HG02588 (cell line): ENCODE measurements around the gene ACTC1.

Experiments used
- ATAC-seq: cut with Tn5 transposase; IDR thresholded peaks from one replicate; pipeline ENCODE4 v1.9.1; 2021; ENCODE audit warnings: mild to moderate bottlenecking, moderate library complexity; ENCODE audit not compliant: unreplicated experiment

The ACTC1 gene

GRCh38 chr15:34802371-34802770 is 7.0 kb upstream of the ACTC1 start:
- ATAC-seq = no peak

DNA sequence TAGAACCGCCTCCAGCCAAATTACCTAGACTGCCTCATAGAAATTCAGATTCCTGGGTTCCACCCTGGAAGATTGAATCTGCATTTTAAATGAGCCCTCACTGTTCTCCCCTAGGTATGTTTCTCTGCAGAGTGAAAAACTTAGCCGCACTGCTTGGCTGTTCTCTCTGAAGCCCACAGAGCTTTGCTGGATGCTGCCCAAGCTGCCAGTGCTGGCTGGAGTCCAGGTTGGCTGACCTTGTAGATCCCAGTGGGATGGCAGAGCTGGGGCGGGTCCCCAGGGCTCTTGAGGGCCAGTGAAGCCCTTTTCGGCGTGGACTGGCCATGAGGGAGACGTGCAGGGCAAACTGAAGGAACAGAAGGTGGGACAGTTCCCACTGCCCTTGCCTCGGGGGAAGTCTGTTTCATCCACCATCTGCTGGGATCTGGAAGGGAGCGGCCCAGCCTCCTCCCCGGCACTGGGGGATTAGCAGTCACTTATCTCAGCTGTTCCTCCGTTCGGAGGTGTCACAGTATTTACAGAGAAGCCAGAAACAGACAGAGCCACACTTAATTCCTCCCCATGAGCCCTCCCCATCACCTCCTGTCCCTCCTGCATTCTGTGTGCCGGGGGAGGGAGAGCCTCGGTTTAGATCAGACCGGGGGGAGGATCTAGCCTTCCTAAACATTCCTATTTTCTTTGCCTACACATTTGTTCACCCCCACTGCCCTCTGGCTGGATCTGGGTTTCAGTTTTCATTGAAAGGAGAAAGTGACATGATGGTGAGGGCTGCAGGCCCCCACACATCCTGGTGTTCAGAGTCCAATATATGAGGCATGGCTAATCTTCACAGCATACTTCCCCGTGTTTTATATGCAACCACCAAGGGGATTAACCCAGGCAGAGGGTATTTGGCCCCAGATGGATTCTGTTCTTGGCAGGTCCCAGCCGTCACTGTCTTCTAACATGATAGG is 4.1 kb upstream of the ACTC1 start:
- no peak for ATAC-seq

DNA sequence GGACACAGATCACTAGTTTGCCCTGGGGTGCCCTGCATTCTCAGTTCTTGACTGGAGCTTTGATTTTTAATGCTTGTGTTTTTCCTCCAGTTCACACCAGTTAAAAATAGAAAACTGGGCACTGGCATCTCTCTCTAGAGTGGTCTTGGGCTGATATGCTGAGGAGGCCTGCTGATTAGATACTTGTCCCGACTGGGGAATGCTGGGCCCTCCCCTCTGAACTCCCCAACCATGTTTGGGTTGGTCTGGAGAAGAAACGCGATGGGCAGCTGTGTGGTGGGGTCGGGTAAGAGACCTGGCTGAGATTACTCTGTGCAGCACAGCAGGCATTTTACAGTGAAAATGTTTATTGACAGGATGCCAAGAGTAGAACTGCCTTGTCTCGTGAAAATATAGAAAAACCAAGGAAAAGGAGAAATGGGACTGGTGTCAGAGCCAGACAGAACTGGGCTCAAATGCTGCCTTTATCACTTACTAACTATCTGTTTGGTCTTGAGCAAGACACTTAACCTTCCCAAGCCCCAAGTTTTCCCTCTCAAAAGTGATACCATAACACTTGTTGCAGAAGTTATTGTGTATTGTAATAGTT is 1.6 kb upstream of the ACTC1 start:
- ATAC-seq = no peak

GRCh38 chr15:34794590-34795206 is 651 bp downstream of the ACTC1 start:
- ATAC-seq = no peak

DNA sequence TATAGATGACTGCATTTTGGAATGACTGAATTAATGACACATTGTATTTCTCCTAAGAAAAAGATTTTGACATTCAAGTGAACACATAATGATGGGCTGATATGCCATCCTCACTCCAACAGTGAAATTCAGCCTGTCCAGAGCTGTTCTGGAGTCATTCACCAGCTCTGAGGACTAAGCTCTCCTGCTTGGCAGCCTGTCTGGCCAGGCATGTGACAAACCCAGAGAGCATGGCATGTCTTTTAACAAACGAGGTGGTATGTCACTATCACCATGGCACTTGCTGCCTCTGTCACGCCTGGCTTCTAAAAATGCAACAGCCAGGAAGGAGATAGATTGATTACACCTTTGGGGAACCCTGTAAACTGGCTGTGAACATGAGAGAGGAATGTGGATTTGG is 1.4 kb downstream of the ACTC1 start:
- no peak for ATAC-seq

- no peak for ATAC-seq
Measured at GRCh38 chr15:34793071-34793470, 2.3 kb downstream of the ACTC1 start.

DNA sequence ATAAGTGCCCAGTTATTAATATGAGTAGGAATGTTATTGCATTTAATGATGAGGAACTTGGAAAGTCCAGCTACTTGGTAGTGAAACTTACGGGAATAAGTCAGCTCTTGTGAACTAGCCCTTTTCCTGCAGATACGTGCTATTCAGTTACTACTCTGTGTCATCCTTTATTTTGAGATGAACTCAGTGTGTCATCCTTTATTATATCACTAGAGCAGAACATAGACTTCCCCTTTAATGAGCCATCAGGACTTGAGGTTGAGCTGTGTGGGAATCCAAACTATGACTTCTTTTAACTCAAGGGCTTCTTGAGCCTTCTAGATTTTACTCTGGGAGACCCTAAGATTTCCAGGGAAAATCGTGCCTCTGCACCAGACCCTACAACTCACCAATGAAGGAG is 3.6 kb downstream of the ACTC1 start:
- no peak for ATAC-seq

GRCh38 chr15:34790121-34790520 is 5.2 kb downstream of the ACTC1 start:
- ATAC-seq = no peak

GRCh38 chr15:34789326-34789725 is 6.0 kb downstream of the ACTC1 start:
- no peak for ATAC-seq

DNA sequence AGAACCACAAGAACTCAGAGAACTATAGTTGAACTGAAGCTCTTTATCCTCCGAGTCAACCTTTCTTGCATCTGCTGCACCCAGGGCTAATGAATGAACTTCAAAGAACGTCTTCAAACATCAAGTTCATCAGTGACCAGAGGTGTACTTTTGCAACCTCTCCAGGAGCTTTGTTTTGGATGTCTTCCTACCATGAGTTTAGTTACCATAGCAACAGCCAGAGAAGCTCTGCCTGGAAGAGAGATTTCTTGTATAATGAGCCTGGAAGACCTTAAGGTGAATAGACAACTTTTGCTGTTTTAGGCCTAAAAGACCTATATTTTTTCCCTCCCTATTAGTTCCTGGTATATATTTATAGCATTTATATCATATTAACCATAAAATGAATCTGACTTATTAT is 9.1 kb downstream of the ACTC1 start:
- ATAC-seq = no peak

- ATAC-seq = no peak
Measured at GRCh38 chr15:34783991-34784390, 11.4 kb downstream of the ACTC1 start.

DNA sequence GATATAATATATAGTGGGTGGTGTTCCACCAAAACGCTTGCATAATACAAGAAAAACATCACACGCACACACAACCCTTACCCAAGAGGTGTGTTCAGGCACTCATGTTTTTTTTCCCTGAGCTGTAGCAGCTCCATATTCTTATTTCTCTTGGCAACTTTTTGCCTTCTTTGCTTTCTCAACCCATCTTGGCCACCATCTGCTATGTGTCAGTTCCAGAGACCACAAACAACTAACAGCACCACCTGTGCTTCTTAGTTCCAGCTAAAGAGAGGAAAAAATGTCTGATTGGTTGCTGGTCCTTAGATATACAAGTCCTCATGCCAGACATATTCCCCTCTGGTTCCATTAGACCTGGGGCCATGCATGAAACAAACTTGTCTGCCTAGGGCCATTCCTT is 11.9 kb downstream of the ACTC1 start:
- no peak for ATAC-seq

- ATAC-seq = no peak
Measured at GRCh38 chr15:34782901-34783300, 12.4 kb downstream of the ACTC1 start.

GRCh38 chr15:34780725-34781124 is 14.6 kb downstream of the ACTC1 start:
- no peak for ATAC-seq

- ATAC-seq = no peak
Measured at GRCh38 chr15:34776606-34777105, 18.7 kb downstream of the ACTC1 start.

- no peak for ATAC-seq
Measured at GRCh38 chr15:34773917-34774316, 21.4 kb downstream of the ACTC1 start.

DNA sequence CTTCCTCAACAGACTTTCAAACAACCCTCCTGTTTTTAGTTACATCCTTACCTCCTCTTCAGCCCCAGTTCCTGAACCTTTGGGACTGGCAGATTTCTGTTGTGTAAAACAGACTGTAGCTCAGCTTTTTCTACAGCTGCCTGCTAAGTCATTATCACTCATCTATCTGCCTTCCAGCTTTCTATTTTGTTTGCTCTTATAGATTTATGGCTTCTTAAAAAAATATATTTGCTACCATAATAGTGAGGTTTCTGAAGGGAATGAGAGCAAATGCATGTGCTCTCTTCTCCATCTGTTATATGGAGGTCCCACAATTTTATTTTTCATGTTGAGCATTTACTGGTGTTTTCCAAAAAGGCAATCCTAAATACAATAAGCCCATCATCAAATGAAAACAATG is 22.3 kb downstream of the ACTC1 start:
- ATAC-seq = no peak

DNA sequence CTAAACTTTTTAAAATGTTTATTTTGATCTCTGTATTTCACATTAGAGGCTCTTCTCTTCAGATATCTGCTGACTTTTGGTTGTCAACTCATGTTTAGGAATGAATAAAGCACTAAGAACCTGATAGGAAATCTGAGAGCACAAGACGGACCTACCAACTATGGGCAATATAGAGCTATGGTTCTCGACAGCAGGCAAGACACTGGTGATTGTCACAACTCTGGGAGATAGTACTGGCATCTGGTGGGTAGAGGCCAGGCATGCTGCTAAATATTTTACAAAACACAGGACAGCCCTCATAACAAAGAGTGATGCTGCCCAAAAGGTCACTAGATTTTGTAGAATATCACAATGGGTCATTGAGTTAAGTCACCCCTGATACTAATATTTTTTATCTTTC is 23.0 kb downstream of the ACTC1 start:
- ATAC-seq = no peak

DNA sequence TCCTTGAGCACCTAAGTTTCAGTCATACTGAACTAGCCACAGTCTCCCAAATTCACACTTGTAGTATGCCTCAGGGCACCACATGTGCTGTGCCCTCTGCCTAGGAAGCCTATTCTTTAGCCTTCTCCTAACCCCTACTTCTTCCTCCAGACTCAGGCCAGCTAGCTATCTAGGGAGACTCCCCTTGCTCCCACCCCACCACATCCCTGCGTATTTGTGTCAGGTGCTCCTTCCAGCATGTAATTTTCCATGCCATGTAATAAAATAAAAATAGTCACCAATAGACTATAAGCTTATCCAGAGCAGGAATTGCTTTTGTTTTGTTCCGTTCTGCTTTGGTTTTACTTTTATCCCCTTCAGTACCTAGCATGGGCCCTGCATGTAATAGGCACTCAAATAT is 25.6 kb downstream of the ACTC1 start:
- no peak for ATAC-seq

- no peak for ATAC-seq
Measured at GRCh38 chr15:34768530-34768929, 26.8 kb downstream of the ACTC1 start.

DNA sequence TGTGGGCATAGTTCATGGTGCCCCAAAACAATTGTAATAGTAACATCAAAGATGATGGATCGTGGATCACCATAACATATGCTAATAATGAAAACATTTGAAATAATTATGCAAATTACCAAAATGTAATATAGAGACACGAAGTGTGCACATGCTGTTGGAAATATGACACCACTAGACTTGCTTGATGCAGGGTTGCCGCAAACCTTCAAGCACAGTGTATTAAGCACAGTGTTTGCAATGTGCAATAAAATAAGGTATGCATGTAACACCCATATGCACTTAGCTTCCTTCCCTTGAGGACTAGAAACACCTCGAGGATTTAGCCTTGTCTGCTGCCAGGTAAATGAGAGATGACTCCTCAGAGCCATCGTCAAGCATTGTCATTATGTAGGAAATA is 29.6 kb downstream of the ACTC1 start:
- no peak for ATAC-seq

GRCh38 chr15:34760909-34761308 is 34.4 kb downstream of the ACTC1 start:
- no peak for ATAC-seq
